ENCODE data around the gene USP6NL. TPM values are rescaled to one million over a fixed set of nuclear protein-coding genes. Genes with fewer than 3 reads are reported as not detected.
A peak's percentile ranks its signal among the peaks of the same experiment; 100 is the strongest.

USP6NL gene
- total RNA-seq, 2 experiments from 2014 or later, result 2.3 to 2.5 TPM

- ChIA-PET CTCF (interaction anchor here (0.6 to 1.6 kb wide), 6 partner anchors 9 to 113 kb away, joined by 3 to 5 read pairs (median 3); no protein-coding TSS in a partner anchor), POLR2A (interaction anchor here (1.1 kb wide), 1 partner anchor 60 kb away, joined by 3 read pairs; no protein-coding TSS in a partner anchor)
- peaks cover 10% of the 10 kb centered on the region for H3K9me3 Mint-ChIP-seq
- no peak for TF ChIP-seq CTCF (IDR thresholded peaks at IDR 0.05)
- peaks cover 1% of the 10 kb centered on the region for H3K36me3 Mint-ChIP-seq (ENCODE audit: low read depth)
- peak; percentile 21 for DNase-seq
- H3K4me3 Mint-ChIP-seq, result peak overlapping the region; percentile 80
- intact Hi-C loops (cut with micrococcal nuclease), result loop anchor here (5.0 kb wide), 1 partner anchor 95 kb away; no protein-coding TSS in a partner anchor
- ATAC-seq, result peak; percentile 60
- H3K27me3 Mint-ChIP-seq, result peaks cover 4% of the 10 kb centered on the region
- peak overlapping the region; percentile 78 for H3K27ac Mint-ChIP-seq
- peaks cover 42% of the 10 kb centered on the region for H3K4me1 Mint-ChIP-seq (ENCODE audit: low read depth)
Measured at GRCh38 chr10:11612021-11613001, 861 bp upstream of the USP6NL start.

GRCh38 chr10:11610826-11611247, 613 bp downstream of the USP6NL start:
- Mint-ChIP-seq H3K36me3 (ENCODE audit: low read depth) (peaks cover 1% of the 10 kb centered on the region), H3K4me1 (ENCODE audit: low read depth) (peaks cover 48% of the 10 kb centered on the region), H3K4me3 (peak overlapping the region; percentile 82), H3K27ac (peak overlapping the region; percentile 71), H3K27me3 (peaks cover 4% of the 10 kb centered on the region), H3K9me3 (peaks cover 2% of the 10 kb centered on the region)
- intact Hi-C loops (cut with micrococcal nuclease), result loop anchor here (5.0 kb wide), 1 partner anchor 94 kb away; no protein-coding TSS in a partner anchor
- POLR2A ChIA-PET, result no interaction called here
- CTCF ChIA-PET, result interaction anchor here (0.9 to 1.6 kb wide), 3 partner anchors 21 to 68 kb away, joined by 3 to 4 read pairs (median 3); no protein-coding TSS in a partner anchor
- TF ChIP-seq CTCF (IDR thresholded peaks at IDR 0.05), result no peak
- DNase-seq, result peak; percentile 38
- peak; percentile 24 for ATAC-seq

GRCh38 chr10:11610166-11610825, 1.2 kb downstream of the USP6NL start:
- no peak for DNase-seq
- Mint-ChIP-seq H3K27me3 (peaks cover 4% of the 10 kb centered on the region), H3K9me3 (no peaks in the 10 kb centered on the region), H3K4me1 (ENCODE audit: low read depth) (peaks cover 50% of the 10 kb centered on the region), H3K36me3 (ENCODE audit: low read depth) (peaks cover 1% of the 10 kb centered on the region), H3K27ac (peak overlapping the region; percentile 71), H3K4me3 (peak overlapping the region; percentile 82)
- ChIA-PET CTCF (interaction anchor here (1.0 to 2.8 kb wide), 2 partner anchors 68 to 147 kb away, joined by 3 to 12 read pairs; no protein-coding TSS in a partner anchor), POLR2A (no interaction called here)
- no peak for ATAC-seq
- TF ChIP-seq CTCF (IDR thresholded peaks at IDR 0.05), result no peak
- intact Hi-C loops (cut with micrococcal nuclease), result loop anchor here (5.0 kb wide), 1 partner anchor 93 kb away; no protein-coding TSS in a partner anchor

GRCh38 chr10:11609492-11610093, 1.9 kb downstream of the USP6NL start:
- POLR2A ChIA-PET, result no interaction called here

More at GRCh38 chr10:11609492-11610093, 1.9 kb downstream of the USP6NL start:
- no peak for TF ChIP-seq CTCF (IDR thresholded peaks at IDR 0.05)
- Mint-ChIP-seq H3K4me1 (ENCODE audit: low read depth) (peaks cover 53% of the 10 kb centered on the region), H3K9me3 (no peaks in the 10 kb centered on the region), H3K36me3 (ENCODE audit: low read depth) (peaks cover 1% of the 10 kb centered on the region), H3K27me3 (peaks cover 4% of the 10 kb centered on the region), H3K27ac (no peak overlapping the region), H3K4me3 (no peak overlapping the region)
- intact Hi-C loops (cut with micrococcal nuclease), result loop anchor here (5.0 kb wide), 1 partner anchor 92 kb away; no protein-coding TSS in a partner anchor
- DNase-seq (no peak), ATAC-seq (no peak)
- CTCF ChIA-PET, result interaction anchor here (1.0 to 2.8 kb wide), 2 partner anchors 67 to 148 kb away, joined by 3 to 12 read pairs; no protein-coding TSS in a partner anchor
